Measurements from ENCODE around the gene DGCR2.

Gene DGCR2

DNA sequence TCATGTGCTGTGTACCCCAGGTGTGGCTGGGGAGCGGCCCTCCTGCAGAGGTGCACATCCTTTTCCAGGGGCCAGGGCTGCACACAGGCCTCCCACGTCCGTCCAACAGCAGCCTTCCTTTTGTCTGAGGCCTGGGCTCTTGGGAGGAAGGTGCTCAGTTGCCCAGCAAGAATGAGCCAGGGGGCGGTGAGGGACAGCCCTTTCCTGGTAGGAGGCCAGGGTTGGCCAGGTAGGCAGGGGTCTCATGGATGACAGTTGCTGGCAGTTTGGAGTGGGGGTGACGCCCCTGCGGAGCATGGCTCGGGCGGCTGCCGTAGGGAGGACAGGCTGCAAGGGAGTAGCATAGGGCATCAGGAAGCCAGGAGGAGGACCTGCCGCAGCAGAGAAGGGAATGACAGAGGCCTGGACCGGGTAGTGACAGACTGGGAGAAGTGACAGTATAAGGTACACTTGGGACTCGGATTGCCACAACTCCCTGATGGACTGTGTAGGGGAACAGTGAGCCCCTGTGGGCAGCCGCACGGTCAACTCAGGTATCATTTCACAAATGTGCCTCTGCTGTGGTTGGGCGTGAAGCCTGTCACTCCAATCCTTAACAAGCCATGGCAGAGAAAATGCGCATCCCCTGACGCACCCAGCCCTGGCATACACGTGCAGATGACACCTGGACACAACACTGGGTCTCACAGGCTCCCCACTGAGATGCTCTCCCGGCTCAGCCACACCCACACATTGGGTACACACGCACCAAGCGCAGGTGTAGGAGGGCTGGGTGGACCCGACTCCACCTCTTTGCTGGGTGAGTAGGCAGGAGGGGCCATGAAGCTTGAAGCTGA, 79.7 kb downstream of the DGCR2 start:
- Histone ChIP-seq H3K27me3 (ENCODE audit: control insufficient read depth, insufficient read depth, low read length, poor library complexity, severe bottlenecking) (no peaks in the 10 kb centered on the region), H3K4me1 (ENCODE audit: control insufficient read depth, insufficient read depth, low read length) (no peaks in the 10 kb centered on the region), H3K27ac (ENCODE audit: insufficient read depth, low read depth, low read length, poor library complexity, severe bottlenecking) (no peak overlapping the region), H3K36me3 (ENCODE audit: control insufficient read depth, insufficient read depth, low read length) (peaks cover 31% of the 10 kb centered on the region), H3K9me3 (ENCODE audit: control insufficient read depth, low read length) (no peaks in the 10 kb centered on the region), H3K4me3 (ENCODE audit: insufficient read depth, low read depth, low read length) (no peak overlapping the region)
- 95 to 96% methylated on average over 22 of the region's 22 CpGs for WGBS, 2 experiments

DNA sequence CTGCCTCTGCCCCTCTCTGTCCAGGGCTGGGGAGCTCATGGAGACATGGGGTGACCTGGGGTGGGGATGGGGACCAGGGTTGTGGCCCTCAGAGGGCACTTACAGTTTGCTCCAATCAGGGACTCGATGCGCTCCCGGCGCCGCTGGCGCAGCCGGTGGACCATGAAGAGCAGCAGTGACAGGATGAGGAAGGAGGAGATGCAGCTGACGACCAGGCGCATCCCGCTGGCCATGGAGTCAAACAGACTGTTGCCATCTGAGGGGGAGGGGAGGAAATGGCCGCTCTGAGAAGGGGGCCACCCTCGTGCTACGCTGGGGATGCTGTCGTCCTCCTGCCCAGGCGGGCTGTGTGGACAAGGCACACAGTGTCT, 80.5 kb downstream of the DGCR2 start:
- H3K36me3 ChIP-seq (ENCODE audit: control insufficient read depth, insufficient read depth, low read length): peaks cover 24% of the 10 kb centered on the region
- H3K27me3 ChIP-seq (ENCODE audit: control insufficient read depth, insufficient read depth, low read length, poor library complexity, severe bottlenecking): no peaks in the 10 kb centered on the region
- no peaks in the 10 kb centered on the region for H3K9me3 ChIP-seq (ENCODE audit: control insufficient read depth, low read length)
- no peaks in the 10 kb centered on the region for H3K4me1 ChIP-seq (ENCODE audit: control insufficient read depth, insufficient read depth, low read length)
- 95 to 96% methylated on average over 15 of the region's 15 CpGs for WGBS, 2 experiments
- H3K27ac ChIP-seq (ENCODE audit: insufficient read depth, low read depth, low read length, poor library complexity, severe bottlenecking): no peak overlapping the region
- no peak overlapping the region for H3K4me3 ChIP-seq (ENCODE audit: insufficient read depth, low read depth, low read length)

DNA sequence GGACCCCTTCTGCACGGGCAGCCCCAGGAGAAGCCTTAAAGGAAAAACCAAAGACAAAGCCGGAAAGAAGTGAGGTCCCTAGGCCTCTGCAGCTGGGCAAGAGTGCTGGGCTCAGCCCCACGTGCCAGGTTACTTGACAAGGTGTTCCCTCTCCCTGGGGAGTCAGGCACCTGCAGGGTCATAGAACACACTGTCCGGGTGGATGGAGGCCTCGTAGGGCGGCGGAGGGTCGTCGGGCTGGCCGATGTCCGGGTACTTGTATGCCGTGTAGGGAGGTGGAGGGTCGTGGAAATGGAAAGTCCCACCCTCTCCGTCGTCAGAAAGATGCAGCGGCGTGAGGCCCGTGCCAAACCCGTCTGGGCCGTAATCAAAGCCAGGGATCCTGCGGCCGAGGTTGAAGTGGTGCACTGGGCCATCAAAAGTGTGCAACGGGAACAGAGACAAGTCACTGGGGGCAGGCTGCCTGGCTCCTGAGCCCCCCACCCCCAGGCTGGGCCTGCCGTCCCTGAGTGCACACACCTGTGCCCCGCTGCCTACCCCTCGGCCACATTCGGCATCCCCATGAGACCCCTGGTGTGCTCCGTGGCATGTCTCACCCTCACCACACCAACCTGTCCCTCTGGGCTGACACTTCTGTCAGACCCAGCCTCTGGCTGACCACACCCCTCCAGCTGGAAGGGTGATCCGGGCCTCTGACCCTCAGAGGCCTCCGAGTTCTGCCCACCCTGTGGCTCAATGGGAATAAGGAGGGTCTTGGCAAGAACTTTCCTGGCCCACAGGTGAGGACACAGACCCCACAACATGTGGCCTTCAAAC, 81.1 kb downstream of the DGCR2 start:
- H3K4me1 ChIP-seq (ENCODE audit: control insufficient read depth, insufficient read depth, low read length): no peaks in the 10 kb centered on the region
- no peaks in the 10 kb centered on the region for H3K9me3 ChIP-seq (ENCODE audit: control insufficient read depth, low read length)
- no peak overlapping the region for H3K4me3 ChIP-seq (ENCODE audit: insufficient read depth, low read depth, low read length)
- WGBS, 2 experiments: 96% methylated on average over 30 of the region's 30 CpGs
- no peaks in the 10 kb centered on the region for H3K27me3 ChIP-seq (ENCODE audit: control insufficient read depth, insufficient read depth, low read length, poor library complexity, severe bottlenecking)
- no peak overlapping the region for H3K27ac ChIP-seq (ENCODE audit: insufficient read depth, low read depth, low read length, poor library complexity, severe bottlenecking)
- peaks cover 18% of the 10 kb centered on the region for H3K36me3 ChIP-seq (ENCODE audit: control insufficient read depth, insufficient read depth, low read length)

DNA sequence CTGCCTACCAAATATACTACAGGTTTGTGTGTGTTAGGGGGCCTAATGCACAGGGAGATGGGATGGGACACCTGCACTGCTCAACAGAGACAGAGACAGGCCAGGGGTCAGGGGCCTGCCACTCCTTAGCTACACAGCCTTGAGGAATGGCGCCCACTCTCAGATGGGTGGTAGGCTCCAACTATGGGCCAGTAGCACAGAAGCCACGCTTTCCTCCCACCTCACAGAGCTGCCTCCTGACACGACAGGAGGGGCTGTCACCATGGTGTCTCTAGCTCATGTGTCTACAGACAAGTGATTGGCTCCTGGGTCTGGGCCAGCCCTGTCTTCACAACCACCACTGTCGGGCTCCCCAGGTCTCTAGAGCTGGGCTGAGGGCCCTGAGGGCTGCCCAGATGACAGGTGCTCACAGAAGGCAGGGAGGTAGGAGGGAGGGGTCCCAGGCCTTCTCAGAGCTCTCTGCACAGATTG, 81.8 kb downstream of the DGCR2 start:
- Histone ChIP-seq H3K4me3 (ENCODE audit: insufficient read depth, low read depth, low read length) (no peak overlapping the region), H3K27me3 (ENCODE audit: control insufficient read depth, insufficient read depth, low read length, poor library complexity, severe bottlenecking) (no peaks in the 10 kb centered on the region), H3K9me3 (ENCODE audit: control insufficient read depth, low read length) (no peaks in the 10 kb centered on the region), H3K4me1 (ENCODE audit: control insufficient read depth, insufficient read depth, low read length) (no peaks in the 10 kb centered on the region), H3K27ac (ENCODE audit: insufficient read depth, low read depth, low read length, poor library complexity, severe bottlenecking) (no peak overlapping the region), H3K36me3 (ENCODE audit: control insufficient read depth, insufficient read depth, low read length) (peaks cover 12% of the 10 kb centered on the region)
- WGBS, 2 experiments: 90 to 96% methylated on average over 4 of the region's 4 CpGs

DNA sequence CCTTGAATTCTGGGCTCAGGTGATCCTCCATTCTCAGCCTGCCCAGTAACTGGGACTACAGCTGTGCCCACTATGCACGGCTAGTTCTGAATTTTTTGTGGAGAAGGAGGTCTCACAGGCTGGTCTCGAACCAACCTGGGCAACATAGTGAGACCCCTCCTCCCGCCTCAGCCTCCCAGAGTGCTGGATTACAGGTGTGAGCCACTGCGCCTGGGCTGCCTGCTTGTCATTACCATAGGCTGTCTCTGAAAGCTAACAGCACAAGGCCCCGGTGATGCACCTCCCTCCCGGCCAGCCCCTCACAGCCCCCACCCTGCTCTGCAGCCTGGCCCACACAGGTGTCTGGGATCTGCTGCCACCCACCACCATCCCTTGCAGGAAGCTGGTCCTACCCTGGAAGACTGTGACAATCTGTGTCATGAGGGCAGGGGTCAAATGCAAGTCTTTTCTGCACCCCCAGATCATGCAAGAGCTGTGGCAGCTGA, 82.4 kb downstream of the DGCR2 start:
- H3K4me1 ChIP-seq (ENCODE audit: control insufficient read depth, insufficient read depth, low read length): no peaks in the 10 kb centered on the region
- no peaks in the 10 kb centered on the region for H3K27me3 ChIP-seq (ENCODE audit: control insufficient read depth, insufficient read depth, low read length, poor library complexity, severe bottlenecking)
- no peak overlapping the region for H3K4me3 ChIP-seq (ENCODE audit: insufficient read depth, low read depth, low read length)
- H3K27ac ChIP-seq (ENCODE audit: insufficient read depth, low read depth, low read length, poor library complexity, severe bottlenecking): no peak overlapping the region
- WGBS, 2 experiments: 77 to 79% methylated on average over 6 of the region's 6 CpGs
- peaks cover 8% of the 10 kb centered on the region for H3K36me3 ChIP-seq (ENCODE audit: control insufficient read depth, insufficient read depth, low read length)
- no peaks in the 10 kb centered on the region for H3K9me3 ChIP-seq (ENCODE audit: control insufficient read depth, low read length)

DNA sequence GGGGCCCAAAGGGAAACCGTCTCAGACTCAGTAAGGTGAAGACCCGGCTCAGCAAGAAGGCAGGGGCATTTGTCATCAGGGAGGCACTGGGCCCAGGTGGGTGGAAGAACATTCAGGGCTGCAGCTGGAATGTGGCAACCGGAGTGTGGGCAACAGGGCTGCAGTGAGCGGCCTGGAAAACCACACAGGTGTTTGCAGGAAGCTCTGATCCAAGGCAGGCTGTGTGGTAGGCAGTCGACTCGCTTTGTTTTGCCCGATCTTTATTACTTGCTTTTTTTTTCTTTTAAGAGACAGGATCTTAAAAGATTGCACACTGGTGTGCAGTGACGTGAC, 82.8 kb downstream of the DGCR2 start:
- 95% methylated on average over 8 of the region's 8 CpGs for WGBS, 2 experiments
- peaks cover 8% of the 10 kb centered on the region for H3K36me3 ChIP-seq (ENCODE audit: control insufficient read depth, insufficient read depth, low read length)

DNA sequence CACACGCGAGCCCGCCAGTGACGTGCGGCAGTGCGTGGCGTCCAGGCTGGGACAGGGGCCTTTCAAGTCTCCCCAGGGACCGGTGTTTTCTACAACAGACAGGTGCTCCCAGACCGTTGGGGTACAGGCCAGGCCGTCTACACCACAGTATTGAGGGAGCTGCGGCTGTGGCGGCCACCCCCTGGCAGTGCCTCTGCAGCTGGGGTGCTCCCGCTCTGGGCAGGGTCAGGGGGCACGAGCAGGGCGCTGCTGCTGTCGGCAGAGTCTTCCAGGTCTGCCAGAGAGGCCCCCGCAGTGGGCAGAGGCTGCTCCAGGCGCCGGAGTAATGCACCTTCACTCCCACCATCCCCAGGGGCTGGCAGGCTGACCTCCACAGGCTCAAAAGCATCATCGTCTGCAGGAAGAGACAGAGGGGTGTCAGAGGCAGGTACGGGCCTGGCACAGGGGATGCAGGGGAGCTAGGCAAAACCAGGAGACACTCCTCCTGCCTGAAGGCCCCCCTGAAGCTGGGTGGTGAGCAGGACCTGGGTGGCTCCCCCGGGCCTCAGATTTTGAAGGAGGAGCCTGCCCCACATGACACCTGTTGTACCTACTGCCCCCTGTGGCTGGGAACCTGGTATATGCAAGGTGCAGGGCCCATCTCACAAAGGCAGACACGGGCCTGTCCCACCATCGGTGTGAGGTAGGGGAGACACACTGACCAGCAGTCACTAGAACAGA, 83.3 kb downstream of the DGCR2 start:
- Histone ChIP-seq H3K4me1 (ENCODE audit: control insufficient read depth, insufficient read depth, low read length) (no peaks in the 10 kb centered on the region), H3K27ac (ENCODE audit: insufficient read depth, low read depth, low read length, poor library complexity, severe bottlenecking) (no peak overlapping the region), H3K27me3 (ENCODE audit: control insufficient read depth, insufficient read depth, low read length, poor library complexity, severe bottlenecking) (no peaks in the 10 kb centered on the region), H3K9me3 (ENCODE audit: control insufficient read depth, low read length) (no peaks in the 10 kb centered on the region), H3K36me3 (ENCODE audit: control insufficient read depth, insufficient read depth, low read length) (peaks cover 8% of the 10 kb centered on the region), H3K4me3 (ENCODE audit: insufficient read depth, low read depth, low read length) (no peak overlapping the region)
- WGBS, 2 experiments: 95 to 96% methylated on average over 24 of the region's 24 CpGs

More for the DNA sequence above, 82.8 kb downstream of the DGCR2 start:
- no peak overlapping the region for H3K4me3 ChIP-seq (ENCODE audit: insufficient read depth, low read depth, low read length)
- H3K27ac ChIP-seq (ENCODE audit: insufficient read depth, low read depth, low read length, poor library complexity, severe bottlenecking): no peak overlapping the region
- no peaks in the 10 kb centered on the region for H3K4me1 ChIP-seq (ENCODE audit: control insufficient read depth, insufficient read depth, low read length)
- no peaks in the 10 kb centered on the region for H3K27me3 ChIP-seq (ENCODE audit: control insufficient read depth, insufficient read depth, low read length, poor library complexity, severe bottlenecking)
- no peaks in the 10 kb centered on the region for H3K9me3 ChIP-seq (ENCODE audit: control insufficient read depth, low read length)

DNA sequence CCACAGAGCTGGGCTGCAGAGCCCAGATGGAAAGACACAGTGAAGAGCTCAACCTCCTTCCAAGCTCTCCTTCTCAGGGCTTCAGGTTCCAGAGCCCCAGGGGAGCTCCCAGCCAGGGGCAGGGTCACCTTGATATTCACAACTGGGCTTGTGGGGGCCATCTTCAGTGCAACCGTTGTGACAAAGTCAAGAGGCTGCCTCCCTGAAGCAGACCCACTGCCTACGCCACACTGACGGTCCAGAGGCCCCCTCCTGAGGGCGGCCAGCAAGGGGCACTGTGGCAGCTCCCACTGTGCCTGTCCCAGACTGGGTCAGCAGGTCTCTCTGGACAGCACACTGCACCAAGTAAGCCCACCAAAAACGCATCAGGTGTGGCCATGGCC, 84.1 kb downstream of the DGCR2 start:
- WGBS, 2 experiments: 92 to 94% methylated on average over 5 of the region's 5 CpGs
- peaks cover 7% of the 10 kb centered on the region for H3K36me3 ChIP-seq (ENCODE audit: control insufficient read depth, insufficient read depth, low read length)

DNA sequence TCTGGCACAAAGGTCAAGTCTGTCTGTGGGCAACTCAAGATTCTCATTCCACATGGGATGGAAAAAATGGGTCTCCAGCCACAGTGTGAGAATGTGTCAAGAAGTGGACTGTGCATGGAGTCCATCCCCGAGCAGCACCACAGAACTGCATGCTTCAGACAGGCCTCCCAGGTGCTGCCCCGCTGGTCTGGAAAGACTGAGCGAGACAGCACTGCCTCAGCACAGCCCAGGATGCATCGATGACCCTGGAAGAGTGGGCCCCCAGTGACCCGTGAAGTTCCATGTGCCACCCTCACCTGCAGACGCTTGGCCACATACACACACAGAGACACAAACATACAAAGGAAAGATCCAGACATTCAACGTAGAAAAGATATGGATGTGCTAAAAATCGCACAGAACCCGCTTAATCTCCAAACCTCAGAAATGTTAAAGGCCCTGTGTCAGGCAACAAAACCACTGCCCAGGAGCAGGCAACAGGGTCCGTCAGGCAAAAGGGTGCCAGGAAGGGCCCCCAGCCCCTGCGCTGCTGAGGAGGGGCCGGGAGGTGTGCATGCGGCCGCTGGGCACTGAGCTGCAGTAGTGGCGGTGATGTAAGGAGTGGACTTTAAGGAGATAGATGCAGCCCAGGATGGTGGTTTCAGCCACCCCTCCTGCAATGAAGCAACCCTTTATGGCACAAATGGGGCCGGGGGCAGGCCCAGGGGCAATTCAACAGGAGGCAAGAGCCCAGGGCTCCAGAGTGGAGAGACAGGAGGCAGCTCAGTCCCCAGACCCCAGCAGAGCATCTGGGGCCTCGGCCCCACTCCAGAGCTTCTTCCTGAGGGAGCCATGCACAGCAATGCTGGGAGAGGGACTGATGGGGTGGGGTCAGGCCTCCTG, 84.7 kb downstream of the DGCR2 start:
- Histone ChIP-seq H3K4me3 (ENCODE audit: insufficient read depth, low read depth, low read length) (no peak overlapping the region), H3K27ac (ENCODE audit: insufficient read depth, low read depth, low read length, poor library complexity, severe bottlenecking) (no peak overlapping the region), H3K36me3 (ENCODE audit: control insufficient read depth, insufficient read depth, low read length) (peaks cover under 1% of the 10 kb centered on the region), H3K27me3 (ENCODE audit: control insufficient read depth, insufficient read depth, low read length, poor library complexity, severe bottlenecking) (no peaks in the 10 kb centered on the region), H3K4me1 (ENCODE audit: control insufficient read depth, insufficient read depth, low read length) (no peaks in the 10 kb centered on the region), H3K9me3 (ENCODE audit: control insufficient read depth, low read length) (no peaks in the 10 kb centered on the region)
- 89 to 90% methylated on average over 17 of the region's 17 CpGs for WGBS, 2 experiments

More for the DNA sequence above, 84.1 kb downstream of the DGCR2 start:
- H3K9me3 ChIP-seq (ENCODE audit: control insufficient read depth, low read length): no peaks in the 10 kb centered on the region
- H3K4me3 ChIP-seq (ENCODE audit: insufficient read depth, low read depth, low read length): no peak overlapping the region
- no peaks in the 10 kb centered on the region for H3K27me3 ChIP-seq (ENCODE audit: control insufficient read depth, insufficient read depth, low read length, poor library complexity, severe bottlenecking)
- H3K4me1 ChIP-seq (ENCODE audit: control insufficient read depth, insufficient read depth, low read length): no peaks in the 10 kb centered on the region
- no peak overlapping the region for H3K27ac ChIP-seq (ENCODE audit: insufficient read depth, low read depth, low read length, poor library complexity, severe bottlenecking)

Measured in ectodermal cell (in vitro differentiated cells).